IgD-negative memory B cell (primary cell): ENCODE data around the gene MICAL3. TPM values are rescaled to one million over a fixed set of nuclear protein-coding genes. Genes with fewer than 3 reads are reported as not detected.
"Not testable (repeated sequence)": the region's sequence is repeated elsewhere in the genome, so short reads cannot be mapped to it uniquely, and the experiment has no call there.

ENCODE experiments used
- H3K27ac Mint-ChIP-seq, 3 donors: one replicate each; pipeline ENCODE4 v1.8.0; 2020 to 2022; ENCODE audit warnings: mild to moderate bottlenecking in 3 of 3, mixed read lengths in 3 of 3, moderate library complexity in 1 of 3
- H3K27me3 Mint-ChIP-seq: one replicate; pipeline ENCODE4 v1.8.0; 2021; ENCODE audit warnings: mixed read lengths
- H3K36me3 Mint-ChIP-seq: one replicate; pipeline ENCODE4 v1.8.0; 2020; ENCODE audit warnings: mild to moderate bottlenecking, mixed read lengths
- H3K4me1 Mint-ChIP-seq, 3 donors: one replicate each; pipeline ENCODE4 v1.8.0; 2020 to 2022; ENCODE audit warnings: mixed read lengths in 3 of 3, mild to moderate bottlenecking in 1 of 3
- H3K4me3 Mint-ChIP-seq, 4 donors: one replicate each; pipeline ENCODE4 v1.8.0; 2020 to 2022; ENCODE audit warnings: mild to moderate bottlenecking in 4 of 4, mixed read lengths in 4 of 4, moderate library complexity in 3 of 4
- H3K9me3 Mint-ChIP-seq, 3 donors: one replicate each; pipeline ENCODE4 v1.8.0; 2020 to 2021; ENCODE audit warnings: mixed read lengths in 3 of 3, mild to moderate bottlenecking in 1 of 3
- polyA plus RNA-seq: library from polyadenylated mRNA; unstranded; fragments of 300-500 nt; fragmentation: Illumina TruSeq; gene quantifications from one replicate; pipeline ENCODE4 v1.2.3, GENCODE V29; 2021

The MICAL3 gene
- polyA plus RNA-seq, 1 donor from 2014 or later: 12.0 TPM

DNA sequence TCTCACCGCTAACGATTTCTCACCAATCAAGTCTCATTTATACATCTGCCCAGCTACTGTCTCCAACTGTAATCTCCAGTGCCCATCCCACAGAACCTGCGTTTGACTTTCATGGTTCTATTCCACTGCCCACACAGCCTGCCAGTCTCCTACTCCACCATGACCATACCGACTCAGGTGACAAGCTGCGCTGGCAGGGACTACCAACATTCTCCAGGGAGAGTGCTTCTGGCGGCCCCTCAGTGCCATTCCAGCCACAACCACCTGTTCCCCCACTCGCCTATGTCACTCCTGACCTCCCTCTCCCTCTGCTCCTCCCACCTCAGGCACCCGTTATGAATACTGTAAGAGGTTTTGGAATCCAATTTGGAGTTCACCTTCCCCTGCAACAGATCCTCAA is 141.6 kb downstream of the MICAL3 start:
- no peaks in the 10 kb centered on the region for H3K27me3 Mint-ChIP-seq
- H3K36me3 Mint-ChIP-seq: peaks cover 2% of the 10 kb centered on the region
- peak overlapping the region in 1 of 3 donors; percentile 13 for H3K27ac Mint-ChIP-seq
- no peaks in the 10 kb centered on the region for H3K9me3 Mint-ChIP-seq
- peaks cover 0 to 4% (median 0%) of the 10 kb centered on the region in 3 donors for H3K4me1 Mint-ChIP-seq
- no peak overlapping the region for H3K4me3 Mint-ChIP-seq

DNA sequence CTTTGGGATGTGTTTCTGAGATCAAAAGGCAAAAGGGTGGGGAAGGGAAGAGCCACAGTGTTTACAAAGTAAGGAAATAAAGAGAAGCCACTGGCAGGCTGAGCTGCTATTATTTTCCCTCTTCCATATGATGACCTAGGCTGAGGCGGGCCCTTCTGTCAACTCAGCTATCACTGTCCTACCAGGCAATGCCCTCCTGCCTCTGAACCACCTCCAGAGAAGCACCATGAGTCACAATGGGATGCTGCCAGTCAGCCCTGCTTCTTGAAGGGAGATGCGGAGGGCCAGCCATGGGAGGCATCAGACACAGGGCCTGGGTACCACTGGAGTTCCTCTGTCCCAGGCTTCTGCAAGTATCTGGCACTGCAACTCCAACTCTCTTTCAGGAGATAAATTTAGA is 142.2 kb downstream of the MICAL3 start:
- peaks cover 0 to 4% (median 0%) of the 10 kb centered on the region in 3 donors for H3K4me1 Mint-ChIP-seq
- H3K36me3 Mint-ChIP-seq: no peaks in the 10 kb centered on the region
- no peak overlapping the region for H3K27ac Mint-ChIP-seq
- no peaks in the 10 kb centered on the region for H3K27me3 Mint-ChIP-seq
- H3K4me3 Mint-ChIP-seq: no peak overlapping the region
- H3K9me3 Mint-ChIP-seq: no peaks in the 10 kb centered on the region

DNA sequence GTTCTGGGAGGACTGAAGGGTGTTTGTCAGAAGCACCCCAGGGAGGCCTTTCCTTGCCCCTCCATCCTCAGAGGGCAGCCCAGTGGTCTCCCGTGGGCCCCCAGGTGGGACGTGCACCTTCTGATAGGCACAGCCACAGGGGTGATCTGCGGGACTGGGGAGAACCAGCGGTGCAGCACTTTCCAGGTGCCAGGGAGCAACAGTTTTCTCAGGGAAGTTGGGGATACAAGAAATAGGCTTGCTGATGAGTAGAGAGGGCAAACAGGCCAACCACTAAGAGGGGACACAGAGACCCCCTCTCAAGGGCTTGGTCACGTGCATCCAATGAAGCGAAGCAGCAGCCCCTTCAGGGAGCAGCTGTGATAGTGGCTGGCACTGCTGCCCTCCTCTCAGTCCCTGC is 143.0 kb downstream of the MICAL3 start:
- Mint-ChIP-seq H3K9me3 (no peaks in the 10 kb centered on the region), H3K27me3 (no peaks in the 10 kb centered on the region), H3K36me3 (no peaks in the 10 kb centered on the region), H3K4me3 (peak overlapping the region in 1 of 4 donors; percentile 29), H3K4me1 (peaks cover 0 to 4% (median 0%) of the 10 kb centered on the region in 3 donors), H3K27ac (no peak overlapping the region)

DNA sequence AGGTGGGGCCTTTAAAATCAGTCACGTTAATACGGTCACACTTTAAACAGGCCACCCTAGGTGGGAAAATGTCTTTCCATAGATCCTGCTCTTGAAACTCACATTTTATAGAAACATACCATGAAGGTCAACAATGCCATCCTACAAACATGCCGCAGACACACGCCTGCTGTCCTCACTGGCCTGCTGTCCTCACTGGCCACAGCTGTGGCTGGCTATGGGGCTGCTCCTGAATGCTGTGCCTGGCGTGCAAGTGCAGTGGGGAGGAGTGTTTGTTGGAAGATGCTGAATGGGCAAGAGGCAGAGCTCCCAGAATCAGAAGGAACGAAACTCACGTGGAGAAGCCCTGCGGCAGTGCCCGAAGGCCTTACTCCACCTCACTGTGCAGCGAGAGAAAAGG is 143.9 kb downstream of the MICAL3 start:
- Mint-ChIP-seq H3K27me3 (no peaks in the 10 kb centered on the region), H3K27ac (no peak overlapping the region)

DNA sequence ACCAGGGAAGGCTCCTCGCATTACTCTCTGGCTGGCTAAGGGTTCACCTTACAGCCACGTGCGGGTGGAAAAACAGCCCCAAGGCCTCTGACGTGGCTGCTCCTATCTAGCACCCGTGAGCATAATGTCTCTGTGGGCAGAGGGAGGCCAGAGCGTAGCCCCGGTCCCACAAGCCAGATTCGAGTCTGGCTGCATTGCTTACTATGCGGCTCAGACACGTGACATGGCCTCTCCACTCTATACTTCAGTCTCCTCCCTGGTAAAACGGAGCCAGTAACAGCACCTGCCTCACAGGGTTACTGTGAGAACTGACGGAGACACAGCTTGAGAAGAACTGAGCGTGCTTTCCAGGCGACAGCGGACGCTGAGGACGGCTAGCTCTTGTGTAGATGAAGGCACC is 144.3 kb downstream of the MICAL3 start:
- Mint-ChIP-seq H3K4me1 (peaks cover 0 to 4% (median 0%) of the 10 kb centered on the region in 3 donors), H3K9me3 (no peaks in the 10 kb centered on the region), H3K27me3 (no peaks in the 10 kb centered on the region), H3K36me3 (no peaks in the 10 kb centered on the region), H3K4me3 (no peak overlapping the region), H3K27ac (no peak overlapping the region)

More for the DNA sequence above, 143.9 kb downstream of the MICAL3 start:
- Mint-ChIP-seq H3K4me1 (peaks cover 0 to 4% (median 0%) of the 10 kb centered on the region in 3 donors), H3K36me3 (no peaks in the 10 kb centered on the region), H3K9me3 (no peaks in the 10 kb centered on the region), H3K4me3 (no peak overlapping the region)

DNA sequence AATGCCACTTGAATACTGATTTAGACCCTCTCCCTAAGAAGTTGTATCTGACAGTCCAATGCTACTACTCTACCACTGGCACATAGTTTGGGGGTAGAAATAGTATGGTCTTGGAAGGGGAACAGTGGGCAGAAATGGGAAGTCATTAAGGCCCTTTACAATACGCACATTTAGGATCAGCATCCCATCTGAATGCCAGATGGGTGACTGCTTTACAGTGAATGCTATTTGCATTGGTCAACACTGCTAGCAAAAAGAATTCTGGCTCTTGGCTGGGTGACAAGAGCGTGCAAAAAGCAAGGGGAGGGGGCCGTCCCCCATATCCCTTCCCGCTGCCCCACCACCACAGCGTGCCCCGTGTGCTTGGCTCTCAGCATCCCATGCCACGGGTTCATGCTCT is 145.4 kb downstream of the MICAL3 start:
- H3K4me3 Mint-ChIP-seq: no peak overlapping the region
- H3K27ac Mint-ChIP-seq: peak overlapping the region in 1 of 3 donors; percentile 25
- no peaks in the 10 kb centered on the region for H3K36me3 Mint-ChIP-seq
- no peaks in the 10 kb centered on the region for H3K9me3 Mint-ChIP-seq
- no peaks in the 10 kb centered on the region for H3K27me3 Mint-ChIP-seq
- peaks cover 0 to 4% (median 0%) of the 10 kb centered on the region in 3 donors for H3K4me1 Mint-ChIP-seq

DNA sequence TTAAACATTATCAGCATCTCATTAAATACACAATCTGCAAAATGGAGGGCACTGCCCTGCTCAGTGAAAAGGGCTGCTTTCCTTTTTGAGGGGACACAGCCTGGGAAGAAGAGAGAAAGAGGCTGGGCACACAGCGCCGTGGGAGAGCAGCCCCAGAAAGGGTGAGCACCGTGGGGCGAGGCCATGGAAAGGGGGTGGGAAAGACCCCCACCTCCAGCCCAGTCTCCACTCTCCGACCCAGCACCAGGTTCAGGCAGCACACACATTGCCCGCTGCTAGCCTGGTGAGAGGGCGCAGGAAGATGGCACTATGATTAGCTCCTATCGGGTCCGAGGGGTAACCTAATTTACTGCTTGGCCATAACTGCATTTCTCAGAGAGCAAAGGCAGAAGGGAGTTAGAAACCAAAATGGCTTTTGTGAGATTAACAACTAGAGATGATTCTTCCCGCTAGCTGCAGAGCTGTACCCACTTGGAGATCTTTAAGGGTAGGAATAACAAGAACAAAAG is 146.1 kb downstream of the MICAL3 start:
- Mint-ChIP-seq H3K4me1 (peaks cover 0 to 4% (median 0%) of the 10 kb centered on the region in 3 donors), H3K27me3 (no peaks in the 10 kb centered on the region), H3K36me3 (no peaks in the 10 kb centered on the region), H3K9me3 (no peaks in the 10 kb centered on the region), H3K27ac (peak overlapping the region in 1 of 3 donors; percentile 28), H3K4me3 (peak overlapping the region in 1 of 4 donors; percentile 55)

DNA sequence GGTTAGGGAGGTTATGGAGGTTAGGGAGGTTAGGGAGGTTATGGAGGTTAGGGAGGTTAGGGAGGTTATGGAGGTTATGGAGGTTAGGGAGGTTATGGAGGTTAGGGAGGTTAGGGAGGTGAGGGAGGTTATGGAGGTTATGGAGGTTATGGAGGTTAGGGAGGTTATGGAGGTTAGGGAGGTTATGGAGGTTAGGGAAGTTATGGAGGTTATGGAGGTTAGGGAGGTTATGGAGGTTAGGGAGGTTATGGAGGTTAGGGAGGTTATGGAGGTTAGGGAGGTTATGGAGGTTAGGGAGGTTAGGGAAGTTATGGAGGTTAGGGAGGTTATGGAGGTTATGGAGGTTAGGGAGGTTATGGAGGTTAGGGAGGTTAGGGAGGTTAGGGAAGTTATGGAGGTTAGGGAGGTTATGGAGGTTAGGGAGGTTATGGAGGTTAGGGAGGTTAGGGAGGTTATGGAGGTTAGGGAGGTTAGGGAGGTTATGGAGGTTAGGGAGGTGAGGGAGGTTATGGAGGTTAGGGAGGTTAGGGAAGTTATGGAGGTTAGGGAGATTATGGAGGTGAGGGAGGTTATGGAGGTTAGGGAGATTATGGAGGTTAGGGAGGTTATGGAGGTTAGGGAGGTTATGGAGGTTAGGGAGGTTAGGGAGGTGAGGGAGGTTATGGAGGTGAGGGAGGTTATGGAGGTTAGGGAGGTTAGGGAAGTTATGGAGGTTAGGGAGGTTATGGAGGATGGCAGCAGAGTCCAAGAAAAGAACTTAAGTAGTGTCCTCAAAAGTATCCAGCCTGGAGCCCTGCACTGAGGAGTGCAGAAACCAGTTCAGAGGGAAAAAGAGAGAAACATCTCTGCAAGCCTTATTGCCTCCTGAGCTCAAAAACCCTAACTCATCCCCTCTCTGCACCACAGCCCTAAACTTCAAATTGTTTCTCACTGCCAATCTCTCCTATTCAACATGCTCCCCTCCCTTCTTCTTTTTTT is 147.2 kb downstream of the MICAL3 start:
- H3K36me3 Mint-ChIP-seq, H3K4me1 Mint-ChIP-seq, H3K9me3 Mint-ChIP-seq, H3K27me3 Mint-ChIP-seq, H3K4me3 Mint-ChIP-seq: not testable (repeated sequence)
- H3K27ac Mint-ChIP-seq: peak overlapping the region in 2 of 3 donors; percentile 28 to 53

DNA sequence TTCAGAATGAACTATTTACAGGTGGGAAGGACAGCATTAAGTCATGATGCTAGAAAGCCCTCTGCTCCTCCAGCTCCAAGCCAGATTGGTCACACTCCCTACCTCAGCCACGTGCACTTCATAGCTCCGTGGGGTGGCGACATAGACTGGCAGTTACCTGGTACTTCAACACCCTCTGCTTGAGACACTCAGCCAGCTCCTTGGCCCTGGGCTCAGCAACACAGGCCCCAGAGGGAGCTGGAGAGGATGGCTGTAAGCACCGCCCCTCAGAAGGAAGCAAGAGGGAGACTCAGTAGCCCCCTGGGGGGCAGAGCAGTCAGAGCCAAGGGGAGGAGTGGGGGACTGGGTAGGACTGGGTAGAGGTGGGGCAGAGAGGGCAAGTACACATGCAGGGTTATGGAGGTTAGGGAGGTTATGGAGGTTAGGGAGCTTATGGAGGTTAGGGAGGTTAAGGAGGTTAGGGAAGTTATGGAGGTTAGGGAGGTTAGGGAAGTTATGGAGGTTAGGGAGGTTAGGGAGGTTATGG is 148.0 kb downstream of the MICAL3 start:
- Mint-ChIP-seq H3K4me1 (peaks cover 0 to 4% (median 0%) of the 10 kb centered on the region in 3 donors), H3K27ac (no peak overlapping the region), H3K27me3 (no peaks in the 10 kb centered on the region), H3K4me3 (no peak overlapping the region), H3K9me3 (no peaks in the 10 kb centered on the region), H3K36me3 (no peaks in the 10 kb centered on the region)

DNA sequence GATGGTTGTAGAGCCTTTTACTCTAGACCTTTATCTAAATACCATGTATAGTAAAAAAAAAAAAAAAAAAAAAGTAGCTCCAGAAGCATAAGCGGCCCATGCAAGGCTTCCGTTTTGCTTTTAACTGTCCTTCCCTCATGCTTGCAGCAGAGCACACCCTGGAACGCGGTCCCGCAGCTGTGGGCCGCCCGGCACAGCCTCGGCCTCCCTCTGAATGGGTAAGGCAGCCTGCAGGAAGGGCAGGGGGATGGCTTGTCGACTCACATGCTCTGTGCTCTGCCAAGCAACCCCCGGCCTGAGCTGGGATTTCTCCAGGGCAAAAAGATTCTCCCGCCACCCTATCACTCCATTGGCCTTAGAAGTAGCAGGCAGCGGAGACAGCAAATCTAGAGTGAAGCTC is 148.7 kb downstream of the MICAL3 start:
- Mint-ChIP-seq H3K36me3 (no peaks in the 10 kb centered on the region), H3K27me3 (no peaks in the 10 kb centered on the region), H3K4me3 (no peak overlapping the region), H3K9me3 (no peaks in the 10 kb centered on the region), H3K27ac (no peak overlapping the region), H3K4me1 (peaks cover 0 to 4% (median 0%) of the 10 kb centered on the region in 3 donors)

DNA sequence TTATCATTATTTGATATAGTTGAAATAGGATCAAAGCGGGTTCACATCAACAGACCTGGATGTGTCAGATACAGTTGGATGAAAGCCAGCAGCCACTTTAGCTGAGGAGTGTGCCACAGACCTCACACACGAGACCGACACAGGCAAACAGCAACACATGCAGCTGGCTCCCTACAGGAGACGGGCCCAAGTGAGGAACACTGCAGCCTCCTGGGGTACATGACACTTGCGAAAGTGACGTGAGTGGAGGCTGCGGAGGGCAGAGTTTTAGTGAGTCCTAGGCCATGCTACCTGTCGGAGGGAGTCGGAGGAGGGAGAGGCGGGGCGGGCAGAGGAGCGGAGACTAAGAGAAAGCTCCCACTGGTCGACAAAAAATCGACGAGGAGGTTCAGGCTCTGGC is 149.2 kb downstream of the MICAL3 start:
- peaks cover 0 to 4% (median 0%) of the 10 kb centered on the region in 3 donors for H3K4me1 Mint-ChIP-seq
- no peak overlapping the region for H3K27ac Mint-ChIP-seq
- no peaks in the 10 kb centered on the region for H3K27me3 Mint-ChIP-seq
- no peaks in the 10 kb centered on the region for H3K9me3 Mint-ChIP-seq
- H3K4me3 Mint-ChIP-seq: no peak overlapping the region
- H3K36me3 Mint-ChIP-seq: no peaks in the 10 kb centered on the region

DNA sequence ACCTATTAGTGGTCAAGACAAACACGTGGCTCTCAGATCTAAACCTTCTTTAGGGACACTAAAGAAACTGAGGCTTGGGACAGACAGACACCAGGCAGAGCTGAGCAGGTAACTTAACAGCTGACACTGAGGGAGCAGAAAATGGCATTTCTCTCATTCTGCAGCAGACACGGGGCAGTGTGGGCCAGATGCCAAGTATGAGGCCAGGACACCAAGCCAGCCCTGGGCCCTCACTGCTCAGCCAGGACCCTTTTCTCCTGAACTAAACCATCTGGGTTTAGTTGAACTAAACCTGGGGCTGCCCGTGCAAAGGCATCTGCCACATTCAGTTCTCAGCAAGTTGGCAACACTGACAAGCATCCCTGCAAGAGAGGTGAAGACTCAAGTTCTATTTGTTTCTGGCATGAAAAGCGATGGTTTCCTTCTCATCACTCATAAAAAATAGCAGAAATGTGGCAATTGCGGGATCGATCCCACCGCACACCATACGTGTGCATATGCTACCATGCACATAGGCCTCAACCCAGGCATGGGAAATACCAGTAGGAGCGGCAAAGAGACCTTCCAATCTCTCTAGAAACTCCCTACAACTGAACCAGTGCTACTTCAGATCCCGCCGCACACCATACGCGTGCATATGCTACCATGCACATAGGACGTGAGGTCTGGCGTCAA is 150.0 kb downstream of the MICAL3 start:
- no peak overlapping the region for H3K4me3 Mint-ChIP-seq
- no peaks in the 10 kb centered on the region for H3K27me3 Mint-ChIP-seq
- no peak overlapping the region for H3K27ac Mint-ChIP-seq
- no peaks in the 10 kb centered on the region for H3K9me3 Mint-ChIP-seq
- H3K4me1 Mint-ChIP-seq: peaks cover 0 to 4% (median 0%) of the 10 kb centered on the region in 3 donors
- H3K36me3 Mint-ChIP-seq: no peaks in the 10 kb centered on the region

DNA sequence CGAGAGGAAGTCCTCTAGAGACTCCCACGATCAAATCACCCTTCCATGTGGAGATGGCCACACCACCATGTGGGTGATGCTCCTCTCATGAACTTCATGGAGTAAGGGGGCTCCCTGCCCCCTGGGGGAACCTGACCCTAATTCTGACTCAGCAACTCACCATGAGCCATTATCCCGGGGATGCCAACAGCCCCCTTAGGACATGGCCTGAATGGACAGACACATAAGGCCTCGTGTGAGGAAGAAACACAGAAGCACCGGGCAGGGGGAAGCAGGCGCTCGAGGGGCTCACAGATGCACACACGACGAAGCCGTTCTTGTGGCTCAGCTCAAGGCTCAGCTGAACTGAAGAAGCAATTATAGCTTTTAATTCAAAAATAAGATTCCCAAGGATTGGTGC is 150.6 kb downstream of the MICAL3 start:
- H3K27ac Mint-ChIP-seq: no peak overlapping the region
- no peaks in the 10 kb centered on the region for H3K9me3 Mint-ChIP-seq
- H3K36me3 Mint-ChIP-seq: no peaks in the 10 kb centered on the region
- H3K4me1 Mint-ChIP-seq: peaks cover 0 to 3% (median 0%) of the 10 kb centered on the region in 3 donors
- no peaks in the 10 kb centered on the region for H3K27me3 Mint-ChIP-seq
- no peak overlapping the region for H3K4me3 Mint-ChIP-seq

DNA sequence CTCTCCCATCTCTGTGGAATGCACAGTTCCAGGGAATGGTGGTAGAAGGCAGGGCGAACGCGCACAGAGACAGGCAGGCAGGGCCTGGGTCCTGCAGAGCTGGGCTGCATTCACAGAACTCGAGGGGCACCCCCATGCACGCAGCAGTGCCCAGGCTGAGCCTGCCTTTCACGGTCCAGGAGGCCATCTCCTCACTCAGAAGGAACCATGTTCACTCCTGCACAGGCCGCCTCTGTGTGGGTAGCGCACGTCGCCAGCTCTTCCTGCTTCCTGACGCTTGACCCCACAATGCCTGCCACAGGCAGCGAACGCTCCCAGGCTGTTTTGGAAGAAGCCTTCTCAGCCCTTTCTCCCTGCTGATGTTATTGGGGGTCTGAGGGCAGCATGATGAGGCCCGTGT is 151.2 kb downstream of the MICAL3 start:
- no peaks in the 10 kb centered on the region for H3K9me3 Mint-ChIP-seq
- peak overlapping the region in 1 of 3 donors; percentile 67 for H3K27ac Mint-ChIP-seq
- no peaks in the 10 kb centered on the region for H3K4me1 Mint-ChIP-seq
- H3K36me3 Mint-ChIP-seq: no peaks in the 10 kb centered on the region
- no peak overlapping the region for H3K4me3 Mint-ChIP-seq
- H3K27me3 Mint-ChIP-seq: no peaks in the 10 kb centered on the region

DNA sequence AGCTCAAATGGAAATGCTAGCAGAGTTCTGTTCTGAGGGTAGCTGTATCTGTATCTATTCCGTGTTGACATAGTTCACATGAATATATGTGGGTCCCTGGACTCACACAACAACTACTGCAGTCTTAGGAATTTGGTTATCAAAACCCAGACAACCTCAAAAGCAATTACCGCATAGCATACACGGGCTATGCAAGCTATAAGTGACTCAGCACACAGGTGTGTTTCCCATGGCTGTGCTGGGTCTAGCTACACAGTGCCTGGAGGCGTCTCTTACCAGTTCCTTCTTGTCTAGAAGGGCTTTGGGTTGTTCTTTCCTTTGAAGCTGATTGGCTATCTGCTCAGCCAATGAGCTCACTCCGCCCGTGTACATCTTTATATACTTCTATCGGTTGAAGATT is 151.9 kb downstream of the MICAL3 start:
- Mint-ChIP-seq H3K36me3 (no peaks in the 10 kb centered on the region), H3K27ac (peak overlapping the region in 1 of 3 donors; percentile 67), H3K4me3 (peak overlapping the region in 1 of 4 donors; percentile 58), H3K4me1 (no peaks in the 10 kb centered on the region), H3K27me3 (no peaks in the 10 kb centered on the region), H3K9me3 (no peaks in the 10 kb centered on the region)
